ENCODE results near the gene EYA2. TPM values are rescaled to one million over a fixed set of nuclear protein-coding genes. Genes with fewer than 3 reads are reported as not detected.

The EYA2 gene
- total and polyA plus RNA-seq, 2 experiments from 2014 or later: 0.18 TPM; not detected in 1

GRCh38 chr20:47035026-47035590, 140.5 kb downstream of the EYA2 start:
- Histone ChIP-seq H2AFZ (no peak overlapping the region), H3F3A (ENCODE audit: insufficient read depth) (no peaks in the 10 kb centered on the region), H3K79me2 (ENCODE audit: insufficient read depth) (no peaks in the 10 kb centered on the region), H3K4me3 (no peak overlapping the region), H3K9ac (no peak overlapping the region), H3K9me2 (ENCODE audit: insufficient read depth) (no peaks in the 10 kb centered on the region), H3K36me3 (ENCODE audit: low read depth) (no peaks in the 10 kb centered on the region), H4K20me1 (ENCODE audit: insufficient read depth) (no peaks in the 10 kb centered on the region), H3K4me2 (ENCODE audit: unreplicated experiment) (no peak overlapping the region), H3K27me3 (replicated peaks; ENCODE audit: insufficient read depth) (peaks cover 12% of the 10 kb centered on the region), H3K4me1 (ENCODE audit: insufficient read depth) (no peaks in the 10 kb centered on the region), H3K9me3 (ENCODE audit: low read depth) (no peaks in the 10 kb centered on the region), H3K27ac (no peak overlapping the region)
- DNase-seq: no peak
- in situ Hi-C loops (cut with MboI): no loop called here
- WGBS, 2 experiments (ENCODE audit: low coverage in 1 of 2, low lambda C conversion rate in 2 of 2, missing lambda C conversion rate in 2 of 2): 38 to 41% methylated on average over 10 of the region's 10 CpGs
- TF ChIP-seq EZH2phosphoT487 (IDR thresholded peaks at IDR 0.05; ENCODE audit: insufficient read depth, low read depth): no peak

- H2AFZ ChIP-seq: no peak overlapping the region
- no peaks in the 10 kb centered on the region for H3K36me3 ChIP-seq (ENCODE audit: low read depth)
- H3K4me3 ChIP-seq: no peak overlapping the region
- no peak overlapping the region for H3K9ac ChIP-seq
- no peaks in the 10 kb centered on the region for H3K4me1 ChIP-seq (ENCODE audit: insufficient read depth)
- no peak for DNase-seq
- TF ChIP-seq EZH2phosphoT487 (IDR thresholded peaks at IDR 0.05; ENCODE audit: insufficient read depth, low read depth): no peak
- TF ChIP-seq EZH2 (IDR thresholded peaks at IDR 0.05; ENCODE audit: insufficient read depth, poor library complexity, severe bottlenecking): no peak
- no peaks in the 10 kb centered on the region for H3K79me2 ChIP-seq (ENCODE audit: insufficient read depth)
- no peaks in the 10 kb centered on the region for H3K9me3 ChIP-seq (ENCODE audit: low read depth)
- no peaks in the 10 kb centered on the region for H3K9me2 ChIP-seq (ENCODE audit: insufficient read depth)
- no peaks in the 10 kb centered on the region for H3F3A ChIP-seq (ENCODE audit: insufficient read depth)
- H3K4me2 ChIP-seq (ENCODE audit: unreplicated experiment): no peak overlapping the region
- WGBS, 2 experiments (ENCODE audit: low coverage in 1 of 2, low lambda C conversion rate in 2 of 2, missing lambda C conversion rate in 2 of 2): 39 to 43% methylated on average over 12 of the region's 12 CpGs
- peaks cover 12% of the 10 kb centered on the region for H3K27me3 ChIP-seq (replicated peaks; ENCODE audit: insufficient read depth)
- in situ Hi-C loops (cut with MboI): no loop called here
- no peaks in the 10 kb centered on the region for H4K20me1 ChIP-seq (ENCODE audit: insufficient read depth)
- no peak overlapping the region for H3K27ac ChIP-seq
Measured at GRCh38 chr20:47036091-47036870, 141.6 kb downstream of the EYA2 start.

GRCh38 chr20:47038566-47039560, 144.2 kb downstream of the EYA2 start:
- no peaks in the 10 kb centered on the region for H3K9me2 ChIP-seq (ENCODE audit: insufficient read depth)
- no peaks in the 10 kb centered on the region for H3K79me2 ChIP-seq (ENCODE audit: insufficient read depth)
- no peak overlapping the region for H3K9ac ChIP-seq
- H4K20me1 ChIP-seq (ENCODE audit: insufficient read depth): no peaks in the 10 kb centered on the region
- no peaks in the 10 kb centered on the region for H3F3A ChIP-seq (ENCODE audit: insufficient read depth)
- no peaks in the 10 kb centered on the region for H3K36me3 ChIP-seq (ENCODE audit: low read depth)
- in situ Hi-C loops (cut with MboI): no loop called here
- no peaks in the 10 kb centered on the region for H3K9me3 ChIP-seq (ENCODE audit: low read depth)
- no peak for TF ChIP-seq EZH2phosphoT487 (IDR thresholded peaks at IDR 0.05; ENCODE audit: insufficient read depth, low read depth)
- no peak for TF ChIP-seq EZH2 (IDR thresholded peaks at IDR 0.05; ENCODE audit: insufficient read depth, poor library complexity, severe bottlenecking)
- H3K4me1 ChIP-seq (ENCODE audit: insufficient read depth): no peaks in the 10 kb centered on the region
- peak overlapping the region; percentile 42 for H3K4me2 ChIP-seq (ENCODE audit: unreplicated experiment)
- DNase-seq: peak; percentile 18
- no peak overlapping the region for H3K4me3 ChIP-seq
- no peak overlapping the region for H3K27ac ChIP-seq
- peaks cover 12% of the 10 kb centered on the region for H3K27me3 ChIP-seq (replicated peaks; ENCODE audit: insufficient read depth)
- WGBS, 2 experiments (ENCODE audit: low coverage in 1 of 2, low lambda C conversion rate in 2 of 2, missing lambda C conversion rate in 2 of 2): 37 to 38% methylated on average over 18 of the region's 18 CpGs
- H2AFZ ChIP-seq: peak overlapping the region; percentile 45; the same call in 1 of the 2 replicates

- H4K20me1 ChIP-seq (ENCODE audit: insufficient read depth): no peaks in the 10 kb centered on the region
- WGBS, 2 experiments (ENCODE audit: low coverage in 1 of 2, low lambda C conversion rate in 2 of 2, missing lambda C conversion rate in 2 of 2): 53 to 54% methylated on average over 5 of the region's 5 CpGs
- H2AFZ ChIP-seq: no peak overlapping the region
- H3K4me1 ChIP-seq (ENCODE audit: insufficient read depth): no peaks in the 10 kb centered on the region
- no peak for DNase-seq
- H3K27me3 ChIP-seq (replicated peaks; ENCODE audit: insufficient read depth): peaks cover 12% of the 10 kb centered on the region
- H3F3A ChIP-seq (ENCODE audit: insufficient read depth): no peaks in the 10 kb centered on the region
- no peak overlapping the region for H3K4me2 ChIP-seq (ENCODE audit: unreplicated experiment)
- in situ Hi-C loops (cut with MboI): no loop called here
- no peaks in the 10 kb centered on the region for H3K79me2 ChIP-seq (ENCODE audit: insufficient read depth)
- no peaks in the 10 kb centered on the region for H3K9me2 ChIP-seq (ENCODE audit: insufficient read depth)
- H3K9me3 ChIP-seq (ENCODE audit: low read depth): no peaks in the 10 kb centered on the region
- H3K4me3 ChIP-seq: no peak overlapping the region
- H3K27ac ChIP-seq: no peak overlapping the region
- H3K9ac ChIP-seq: no peak overlapping the region
- H3K36me3 ChIP-seq (ENCODE audit: low read depth): no peaks in the 10 kb centered on the region
- TF ChIP-seq EZH2 (IDR thresholded peaks at IDR 0.05; ENCODE audit: insufficient read depth, poor library complexity, severe bottlenecking) (no peak), EZH2phosphoT487 (IDR thresholded peaks at IDR 0.05; ENCODE audit: insufficient read depth, low read depth) (no peak)
Measured at GRCh38 chr20:47040506-47041125, 146.0 kb downstream of the EYA2 start.

All from GM23248 (cell line).